ENCODE data around the gene CYP26C1.

The CYP26C1 gene, protein sequence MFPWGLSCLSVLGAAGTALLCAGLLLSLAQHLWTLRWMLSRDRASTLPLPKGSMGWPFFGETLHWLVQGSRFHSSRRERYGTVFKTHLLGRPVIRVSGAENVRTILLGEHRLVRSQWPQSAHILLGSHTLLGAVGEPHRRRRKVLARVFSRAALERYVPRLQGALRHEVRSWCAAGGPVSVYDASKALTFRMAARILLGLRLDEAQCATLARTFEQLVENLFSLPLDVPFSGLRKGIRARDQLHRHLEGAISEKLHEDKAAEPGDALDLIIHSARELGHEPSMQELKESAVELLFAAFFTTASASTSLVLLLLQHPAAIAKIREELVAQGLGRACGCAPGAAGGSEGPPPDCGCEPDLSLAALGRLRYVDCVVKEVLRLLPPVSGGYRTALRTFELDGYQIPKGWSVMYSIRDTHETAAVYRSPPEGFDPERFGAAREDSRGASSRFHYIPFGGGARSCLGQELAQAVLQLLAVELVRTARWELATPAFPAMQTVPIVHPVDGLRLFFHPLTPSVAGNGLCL

DNA sequence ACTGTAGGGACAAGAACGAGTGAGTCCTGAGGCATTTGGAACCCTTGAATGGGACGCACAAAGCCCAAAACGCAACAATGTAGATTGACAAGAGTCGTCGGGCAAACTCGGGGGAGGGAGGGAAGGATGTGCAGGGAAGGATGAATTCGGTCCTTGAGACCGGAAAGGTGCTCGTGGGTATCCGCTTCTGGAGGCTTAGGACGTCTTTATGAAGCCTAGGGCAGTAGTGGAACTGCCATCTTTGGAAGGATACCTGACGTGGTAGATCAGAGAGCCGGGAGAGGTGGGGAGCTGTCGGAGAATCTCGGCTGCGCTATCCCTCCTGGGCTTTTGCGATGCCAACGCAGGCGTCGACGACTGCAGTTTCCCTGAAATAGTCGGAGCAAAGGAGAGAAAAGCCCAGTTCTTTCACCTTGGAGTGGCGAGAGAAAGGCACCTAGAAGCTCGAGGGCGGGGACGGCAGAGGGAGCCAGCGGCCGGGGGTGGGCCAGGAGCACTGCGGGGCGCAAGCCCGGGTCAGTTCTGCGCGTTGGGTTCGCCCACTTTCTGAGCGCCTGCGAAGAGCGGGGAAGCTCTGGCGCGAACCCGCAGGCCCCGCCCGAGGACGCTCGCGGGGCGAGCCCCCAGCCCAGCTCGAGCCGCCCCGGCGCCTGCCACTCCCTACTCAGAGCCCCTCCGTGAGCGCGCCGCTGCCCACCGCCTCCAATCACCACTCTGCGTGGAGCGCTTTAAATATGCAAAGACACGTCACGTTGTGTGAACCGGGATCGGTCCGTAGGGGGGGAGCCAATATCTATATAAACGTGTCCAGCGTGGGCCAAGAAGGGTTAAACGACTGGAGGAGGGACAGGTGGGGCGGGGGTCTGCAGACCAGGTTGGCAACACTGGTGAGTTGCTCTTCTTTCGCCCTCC, at the start of gene CYP26C1:
TSS of gene CYP26C1 (plus strand) at position 824 of the 912 bp plus-strand sequence. CDS start 466 bp downstream, outside the sequence.
- no peak for DNase-seq
- Histone ChIP-seq H3K4me3 (ENCODE audit: low read depth, low read length) (no peak within 1 kb of the TSS), H3K36me3 (replicated peaks) (no peaks in the 10 kb centered on the region), H3K27me3 (replicated peaks) (peaks cover 50% of the 10 kb centered on the region), H3K27ac (no peak within 1 kb of the TSS)
- TF ChIP-seq, protein P1, sequence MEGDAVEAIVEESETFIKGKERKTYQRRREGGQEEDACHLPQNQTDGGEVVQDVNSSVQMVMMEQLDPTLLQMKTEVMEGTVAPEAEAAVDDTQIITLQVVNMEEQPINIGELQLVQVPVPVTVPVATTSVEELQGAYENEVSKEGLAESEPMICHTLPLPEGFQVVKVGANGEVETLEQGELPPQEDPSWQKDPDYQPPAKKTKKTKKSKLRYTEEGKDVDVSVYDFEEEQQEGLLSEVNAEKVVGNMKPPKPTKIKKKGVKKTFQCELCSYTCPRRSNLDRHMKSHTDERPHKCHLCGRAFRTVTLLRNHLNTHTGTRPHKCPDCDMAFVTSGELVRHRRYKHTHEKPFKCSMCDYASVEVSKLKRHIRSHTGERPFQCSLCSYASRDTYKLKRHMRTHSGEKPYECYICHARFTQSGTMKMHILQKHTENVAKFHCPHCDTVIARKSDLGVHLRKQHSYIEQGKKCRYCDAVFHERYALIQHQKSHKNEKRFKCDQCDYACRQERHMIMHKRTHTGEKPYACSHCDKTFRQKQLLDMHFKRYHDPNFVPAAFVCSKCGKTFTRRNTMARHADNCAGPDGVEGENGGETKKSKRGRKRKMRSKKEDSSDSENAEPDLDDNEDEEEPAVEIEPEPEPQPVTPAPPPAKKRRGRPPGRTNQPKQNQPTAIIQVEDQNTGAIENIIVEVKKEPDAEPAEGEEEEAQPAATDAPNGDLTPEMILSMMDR (IDR thresholded peaks at IDR 0.05; ENCODE audit: low read depth, low read length, missing control alignments): no peak
- in situ Hi-C loops (cut with HindIII; ENCODE audit: low pct_ligation_motif_present, low sequenced_read_pairs): no loop called here

DNA sequence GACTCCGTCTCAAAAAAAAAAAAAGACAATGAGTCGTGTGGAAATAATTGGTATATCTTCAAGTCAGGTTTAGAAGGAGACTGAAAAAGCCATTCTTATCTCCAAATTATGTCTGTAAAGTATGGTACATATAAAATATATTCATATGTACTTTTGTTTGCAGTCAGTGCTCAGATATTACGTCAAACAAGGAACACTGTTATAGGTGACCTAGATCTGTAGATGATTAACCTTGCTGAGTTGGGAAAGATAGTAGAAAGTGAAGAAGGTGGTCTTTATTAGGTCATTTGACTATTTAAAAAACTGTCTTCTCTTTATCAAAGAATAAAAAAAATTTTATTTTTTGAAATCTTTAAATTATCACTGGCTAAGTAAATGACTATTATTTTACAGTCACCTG, 44.9 kb upstream of the CYP26C1 start:
- in situ Hi-C loops (cut with HindIII; ENCODE audit: low pct_ligation_motif_present, low sequenced_read_pairs): no loop called here
- Histone ChIP-seq H3K4me3 (ENCODE audit: low read depth, low read length) (no peak overlapping the region), H3K36me3 (replicated peaks) (no peaks in the 10 kb centered on the region), H3K27ac (no peak overlapping the region), H3K27me3 (replicated peaks) (no peaks in the 10 kb centered on the region)
- DNase-seq: no peak
- TF ChIP-seq, protein P1 (IDR thresholded peaks at IDR 0.05; ENCODE audit: low read depth, low read length, missing control alignments): no peak

DNA sequence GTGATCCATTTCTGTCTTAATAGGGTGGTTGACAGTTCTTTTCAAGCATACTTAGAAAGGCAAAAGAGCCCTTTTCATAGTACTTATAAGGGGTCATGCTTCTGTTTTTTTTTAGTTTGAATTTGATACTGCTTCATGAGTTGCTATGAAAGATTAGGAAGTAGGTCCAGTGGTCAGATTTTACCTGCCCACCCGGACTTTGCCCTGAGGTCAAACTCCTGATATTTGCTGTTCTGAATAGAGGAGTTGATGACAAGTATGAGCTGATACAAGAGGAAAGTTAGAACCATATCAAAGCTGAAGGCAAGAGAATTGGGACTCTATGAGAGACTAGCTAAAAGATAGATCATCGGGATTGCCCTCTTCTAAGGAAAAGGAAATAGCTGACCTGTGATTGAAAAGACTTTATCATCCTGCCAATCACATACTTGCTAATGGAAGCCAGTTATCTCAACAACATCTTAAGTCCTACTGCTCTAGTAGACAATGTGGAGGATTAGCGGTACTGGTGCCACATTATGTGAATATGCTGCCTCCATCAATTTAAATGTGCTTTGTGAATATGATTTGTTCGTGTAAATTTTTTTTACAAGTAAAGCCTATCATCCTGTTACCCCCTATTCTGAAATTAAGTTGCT, 37.5 kb upstream of the CYP26C1 start:
- Histone ChIP-seq H3K27me3 (replicated peaks) (no peaks in the 10 kb centered on the region), H3K4me3 (ENCODE audit: low read depth, low read length) (no peak overlapping the region), H3K27ac (no peak overlapping the region), H3K36me3 (replicated peaks) (no peaks in the 10 kb centered on the region)
- TF ChIP-seq, protein P1 (IDR thresholded peaks at IDR 0.05; ENCODE audit: low read depth, low read length, missing control alignments): no peak
- DNase-seq: no peak
- in situ Hi-C loops (cut with HindIII; ENCODE audit: low pct_ligation_motif_present, low sequenced_read_pairs): no loop called here

DNA sequence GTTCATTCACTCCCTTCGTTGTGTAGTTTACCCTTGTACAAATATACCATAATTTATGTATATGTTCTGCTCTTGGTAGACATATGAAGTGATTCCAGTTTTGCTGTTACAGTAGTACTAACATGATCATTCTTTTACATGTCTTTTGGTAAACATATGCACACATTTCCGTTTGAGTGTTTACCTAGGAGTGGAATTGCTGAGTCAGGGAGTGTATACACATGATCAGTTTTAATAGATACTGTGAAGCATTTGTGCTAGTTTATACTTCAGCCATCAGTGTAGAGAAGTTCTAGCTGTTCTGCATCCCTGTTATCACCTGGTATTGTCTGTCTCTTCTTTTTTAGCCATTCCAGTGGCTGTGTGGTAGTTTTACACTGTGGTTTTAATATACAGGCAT, 34.5 kb upstream of the CYP26C1 start:
- Histone ChIP-seq H3K4me3 (ENCODE audit: low read depth, low read length) (no peak overlapping the region), H3K27ac (no peak overlapping the region), H3K36me3 (replicated peaks) (no peaks in the 10 kb centered on the region), H3K27me3 (replicated peaks) (no peaks in the 10 kb centered on the region)
- in situ Hi-C loops (cut with HindIII; ENCODE audit: low pct_ligation_motif_present, low sequenced_read_pairs): no loop called here
- TF ChIP-seq, protein P1 (IDR thresholded peaks at IDR 0.05; ENCODE audit: low read depth, low read length, missing control alignments): no peak
- no peak for DNase-seq

DNA sequence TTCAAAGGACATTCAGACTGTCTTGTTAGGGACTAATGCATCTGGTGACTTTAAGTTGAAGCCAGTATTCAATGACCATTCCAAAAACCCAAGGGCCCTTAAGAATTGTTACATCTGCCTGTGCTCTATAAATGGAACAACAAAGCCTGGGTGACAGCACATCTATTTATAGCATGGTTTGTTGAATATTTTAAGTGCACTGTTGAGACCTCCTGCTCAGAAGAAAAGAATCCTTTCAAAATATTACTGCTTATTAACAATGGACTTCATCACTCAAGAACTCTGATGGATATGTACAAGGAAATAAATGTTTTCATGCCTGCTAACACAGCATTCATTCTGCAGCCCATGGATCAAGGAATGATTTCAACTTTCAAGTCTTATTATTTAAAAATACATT, 33.1 kb upstream of the CYP26C1 start:
- DNase-seq: no peak
- Histone ChIP-seq H3K27ac (no peak overlapping the region), H3K4me3 (ENCODE audit: low read depth, low read length) (no peak overlapping the region), H3K27me3 (replicated peaks) (no peaks in the 10 kb centered on the region), H3K36me3 (replicated peaks) (no peaks in the 10 kb centered on the region)
- in situ Hi-C loops (cut with HindIII; ENCODE audit: low pct_ligation_motif_present, low sequenced_read_pairs): no loop called here
- TF ChIP-seq, protein P1 (IDR thresholded peaks at IDR 0.05; ENCODE audit: low read depth, low read length, missing control alignments): no peak

All from brain microvascular endothelial cell (primary cell).